ENCODE results near the gene NPIPA3.
"Not testable (repeated sequence)": the region's sequence is repeated elsewhere in the genome, so short reads cannot be mapped to it uniquely, and the experiment has no call there.

NPIPA3 gene

DNA sequence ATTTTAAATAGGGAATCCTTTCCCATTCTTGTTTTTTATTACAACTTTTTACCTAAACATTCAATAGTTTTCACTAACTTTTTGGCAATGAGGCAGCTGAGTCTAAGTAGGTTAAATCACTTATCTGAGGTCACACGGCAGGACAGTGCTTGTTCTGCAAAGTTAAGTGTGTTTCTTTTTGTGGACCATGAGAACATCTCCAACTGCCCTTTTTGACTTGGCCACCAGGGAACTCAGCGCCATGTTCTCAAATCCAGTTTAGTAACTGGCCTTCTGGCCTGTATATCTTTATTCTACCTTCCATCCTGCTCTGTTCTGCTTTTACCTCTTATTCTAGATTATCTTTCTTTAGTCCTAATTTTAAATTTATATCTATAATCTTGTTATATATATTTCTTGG, 70.4 kb downstream of the NPIPA3 start:
- H3K4me3 ChIP-seq; H3K27ac ChIP-seq; DNase-seq (ENCODE audit: low spot score): not testable (repeated sequence)

DNA sequence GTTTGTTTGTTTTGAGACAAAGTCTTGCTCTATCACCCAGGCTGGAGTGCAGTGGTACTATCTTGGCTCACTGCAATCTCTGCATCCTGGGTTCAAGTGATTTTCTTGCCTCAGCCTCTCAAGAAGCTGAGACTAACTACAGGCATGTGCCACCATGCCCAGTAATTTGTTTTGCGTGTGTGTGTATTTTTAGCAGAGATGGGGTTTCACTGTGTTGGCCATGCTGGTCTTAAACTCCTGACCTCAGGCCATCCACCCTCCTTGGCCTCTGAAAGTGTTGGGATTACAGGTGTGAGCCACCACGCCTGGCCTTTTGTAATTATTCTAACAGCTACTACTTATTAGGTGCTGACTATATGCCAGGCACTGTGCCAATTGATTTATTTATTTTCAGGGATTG, 72.4 kb downstream of the NPIPA3 start:
- not testable (repeated sequence) for H3K27ac ChIP-seq; DNase-seq (ENCODE audit: low spot score); H3K4me3 ChIP-seq
